K562 (cell line): Measurements from ENCODE around the gene COX7A2. TPM values are rescaled to one million over a fixed set of nuclear protein-coding genes. Genes with fewer than 3 reads are reported as not detected.

Source experiments
- ATAC-seq: fragments of 200-7000 bp; cut with Tn5 transposase; 3 replicates; pipeline ENCODE4 v1.9.1; 2020; ENCODE audit warnings: moderate library complexity
- Bru-seq: library from RNA; stranded (reverse); fragments of 400-500 nt; gene quantifications from one replicate; lab custom pipeline; 2021; lab: Mats Ljungman, UMichigan
- BruChase-seq, 2 experiments: library from RNA; stranded (reverse); fragments of 400-500 nt; gene quantifications; one replicate each; lab custom pipeline; 2021; lab: Mats Ljungman, UMichigan
- BruUV-seq: library from RNA; stranded (reverse); fragments of 400-500 nt; replicated peaks from 2 replicates; lab custom pipeline; 2021; lab: Mats Ljungman, UMichigan
- CTCF ChIA-PET: fragments of 300-600 bp; formaldehyde crosslinking; extraction: SDS; loops from one replicate; lab custom pipeline; 2021; ENCODE audit warnings: low intra/inter-chr PET ratio; lab: Yijun Ruan, JAX
- POLR2A ChIA-PET: fragments of 300-600, 350-650 bp; sonication (Branson Sonifier 250); formaldehyde crosslinking; extraction: SDS; loops from one replicate; lab custom pipeline; 2021; ENCODE audit warnings: antibody characterized with exemption, inconsistent platforms; lab: Yijun Ruan, JAX
- DNase-seq, 4 experiments: peaks; one replicate each; pipeline versions ENCODE4 v3.0.0 to v3.0.0-alpha.2; 2011 to 2018; ENCODE audit warnings: low spot score in 3 of 4, mixed read lengths in 3 of 4; ENCODE audit errors: extremely low read depth in 1 of 4
- FAIRE-seq: peaks from 2 replicates; lab custom pipeline; 2011; peaks lifted over from hg19 to GRCh38; lab: Jason Lieb, UNC
- H2AFZ ChIP-seq: 2 replicates; pipeline ENCODE4 v1.6.0; 2011; ENCODE audit warnings: low read depth, low read length, control low read depth, inconsistent platforms
- H3K27ac ChIP-seq: fragments of 200-600 bp; 3 replicates; pipeline ENCODE4 v1.8.0; 2011; ENCODE audit warnings: low read depth, mild to moderate bottlenecking, control low read depth, inconsistent platforms, low read length, moderate library complexity, mixed read lengths; ENCODE audit errors: extremely low read depth
- H3K27me3 ChIP-seq, 2 experiments: fragments of 300-600 bp in 1 of 2; 2 replicates in 1 of 2; 3 replicates in 1 of 2; pipeline versions ENCODE4 v1.6.0 to v1.8.0; 2011; ENCODE audit warnings: inconsistent platforms in 2 of 2, low read length in 2 of 2, mild to moderate bottlenecking in 1 of 2, mixed read lengths in 1 of 2, moderate library complexity in 1 of 2; ENCODE audit not compliant: control insufficient read depth in 2 of 2, insufficient read depth in 2 of 2
- H3K36me3 ChIP-seq: fragments of 300-600 bp; 3 replicates; pipeline ENCODE4 v1.8.0; 2011; ENCODE audit warnings: mild to moderate bottlenecking, low read length, inconsistent platforms; ENCODE audit not compliant: control insufficient read depth, insufficient read depth
- H3K4me1 ChIP-seq, 2 experiments: fragments of 200-600 bp in 1 of 2; replicated peaks in 1 of 2; 2 replicates in 1 of 2; 3 replicates in 1 of 2; pipeline versions ENCODE4 v1.5.1 to v1.8.0; 2011; ENCODE audit warnings: inconsistent platforms in 2 of 2, low read length in 2 of 2, mild to moderate bottlenecking in 1 of 2, mixed read lengths in 1 of 2, moderate library complexity in 1 of 2; ENCODE audit not compliant: control insufficient read depth in 2 of 2, insufficient read depth in 2 of 2
- H3K4me2 ChIP-seq: 2 replicates; pipeline ENCODE4 v1.6.1; 2011; ENCODE audit warnings: low read length, control low read depth, inconsistent platforms, mixed read lengths; ENCODE audit not compliant: insufficient read depth
- H3K4me3 ChIP-seq: fragments of 200-600 bp; sonication (generic), shearing (Covaris generic); 2 replicates; pipeline ENCODE4 v1.5.1; 2016; ENCODE audit warnings: control low read depth, inconsistent platforms
- H3K79me2 ChIP-seq: fragments of 200-600 bp; 3 replicates; pipeline ENCODE4 v1.8.0; 2011; ENCODE audit warnings: low read length, inconsistent platforms; ENCODE audit not compliant: control insufficient read depth, insufficient read depth
- H3K9ac ChIP-seq, 2 experiments: 2 replicates each; pipeline versions ENCODE4 v1.6.0 to v1.6.1; 2011; ENCODE audit warnings: low read depth in 2 of 2, low read length in 2 of 2, control low read depth in 1 of 2, inconsistent platforms in 1 of 2, mild to moderate bottlenecking in 1 of 2, mixed read lengths in 1 of 2; ENCODE audit not compliant: insufficient read depth in 1 of 2
- H3K9me1 ChIP-seq: one replicate; pipeline ENCODE4 v1.6.0; 2011; ENCODE audit warnings: inconsistent platforms, mild to moderate bottlenecking, low read length, moderate library complexity; ENCODE audit not compliant: control insufficient read depth, insufficient read depth
- H3K9me3 ChIP-seq: replicated peaks from 2 replicates; pipeline ENCODE4 v1.5.1; 2011; ENCODE audit warnings: low read depth, low read length, inconsistent platforms; ENCODE audit not compliant: control insufficient read depth, insufficient read depth
- H4K20me1 ChIP-seq: replicated peaks from 2 replicates; pipeline ENCODE4 v1.6.1; 2011; ENCODE audit warnings: low read length, inconsistent platforms, mixed read lengths; ENCODE audit not compliant: control insufficient read depth, insufficient read depth
- ERF ChIP-seq: fragments of 450-650 bp; formaldehyde crosslinking; IDR thresholded peaks from 2 replicates; pipeline ENCODE4 v1.4.0; 2020; ENCODE audit warnings: mild to moderate bottlenecking, mixed read lengths
- FOSL1 ChIP-seq: fragments of 200-800 bp; sonication (Bioruptor generic); conservative IDR thresholded peaks from 2 replicates; pipeline ENCODE4 v1.6.1; 2016; ENCODE audit warnings: missing genetic modification characterization, missing compliant biosample characterization
- FOXK1 ChIP-seq: sonication (generic); formaldehyde crosslinking; IDR thresholded peaks from 2 replicates; pipeline ENCODE4 v1.8.0; 2022; ENCODE audit warnings: missing genetic modification reagents, mild to moderate bottlenecking, borderline replicate concordance
- NR2C2 ChIP-seq, 2 experiments: fragments of 200-800 bp in 1 of 2; sonication (Bioruptor generic) in 1 of 2; sonication (generic) in 1 of 2; formaldehyde crosslinking in 1 of 2; IDR thresholded peaks; 2 replicates each; pipeline versions ENCODE4 v1.6.1 to v1.8.0; 2016 to 2022; ENCODE audit warnings: mild to moderate bottlenecking in 1 of 2, missing compliant biosample characterization in 1 of 2, missing genetic modification characterization in 1 of 2, missing genetic modification reagents in 1 of 2
- POLR2G ChIP-seq: fragments of 200-400 bp; formaldehyde crosslinking; IDR thresholded peaks from 2 replicates; pipeline ENCODE4 v1.6.1; 2017; ENCODE audit warnings: low read depth, mild to moderate bottlenecking, antibody characterized with exemption, low read length, moderate library complexity
- SIN3A ChIP-seq, 2 experiments: fragments of 150-350 bp in 1 of 2; IDR thresholded peaks; 2 replicates each; pipeline ENCODE4 v1.6.1; 2011 to 2016; ENCODE audit warnings: borderline replicate concordance in 2 of 2, low read depth in 2 of 2, low read length in 2 of 2, mild to moderate bottlenecking in 2 of 2, moderate library complexity in 2 of 2; ENCODE audit not compliant: control insufficient read depth in 1 of 2
- ZFX ChIP-seq: sonication (generic); formaldehyde crosslinking; IDR thresholded peaks from 2 replicates; pipeline ENCODE4 v1.8.0; 2022; ENCODE audit warnings: mild to moderate bottlenecking, missing genetic modification reagents, moderate library complexity
- WGBS: fragments of 100-300 bp; shearing (Covaris generic); methylation state at CpG from one replicate; pipeline ENCODE4 v1.1.6; 2016; ENCODE audit warnings: low coverage, mixed read lengths; ENCODE audit not compliant: insufficient coverage; ENCODE audit errors: missing lambda C conversion rate; 5-methylcytosine and 5-hydroxymethylcytosine counted together
- in situ Hi-C: fragments of 300-500 bp; cut with MboI; formaldehyde crosslinking; loops from 4 replicates; pipeline ENCODE4 v1.15.0; 2018; ENCODE audit warnings: inconsistent platforms, mixed read lengths
- intact Hi-C: fragments of 100-400 bp; cut with micrococcal nuclease; formaldehyde crosslinking; loops from 2 replicates; pipeline ENCODE4 v1.14.2; 2022
- long read RNA-seq, 3 experiments: library from polyadenylated mRNA in 2 of 3; library from RNA in 1 of 3; unstranded in 2 of 3; stranded (forward) in 1 of 3; transcript quantifications; one replicate each; pipeline ENCODE4 v2.0.0, GENCODE V29; 2019 to 2022
- polyA minus RNA-seq, 3 experiments: library from RNA; depleted of rRNA, polyadenylated mRNA; stranded (reverse); fragments of >200 nt; gene quantifications; 2 replicates each; pipeline ENCODE4 v1.2.3, GENCODE V29; 2011
- polyA plus RNA-seq, 8 experiments: library from polyadenylated mRNA; depleted of rRNA in 4 of 8; stranded (reverse) in 5 of 8; unstranded in 3 of 8; fragments of >200 nt; fragmentation: Nextera tagmentation in 2 of 8; fragmentation: Illumina TruSeq in 1 of 8; extraction: Ambion mirVana in 2 of 8; extraction: Trizol in 1 of 8; gene quantifications; 2 replicates each; pipeline versions ENCODE4 v1.2.1 to v1.2.3, GENCODE V29; 2011 to 2014; ENCODE audit warnings: inconsistent platforms in 1 of 8, missing spikeins in 1 of 8
- total RNA-seq, 7 experiments: library from RNA; depleted of rRNA in 6 of 7; stranded (reverse); fragments of >200 nt in 6 of 7; fragmentation: Illumina TruSeq in 2 of 7; extraction: Trizol in 2 of 7; gene quantifications; 2 replicates each; pipeline versions ENCODE4 v1.2.1 to v1.2.3, GENCODE V29; 2011 to 2021; ENCODE audit warnings: low replicate concordance in 1 of 7
- TF ChIP-seq, protein P1 (sequence below): fragments of 250-450 bp; sonication (Bioruptor Pico); IDR thresholded peaks from 2 replicates; pipeline ENCODE4 v1.9.0; 2021; ENCODE audit warnings: mild to moderate bottlenecking
- TF ChIP-seq, protein P2 (sequence below): fragments of 450-650 bp; formaldehyde crosslinking; conservative IDR thresholded peaks from 2 replicates; pipeline ENCODE4 v1.4.0; 2022; ENCODE audit warnings: mild to moderate bottlenecking, missing genetic modification characterization

COX7A2 gene, protein sequence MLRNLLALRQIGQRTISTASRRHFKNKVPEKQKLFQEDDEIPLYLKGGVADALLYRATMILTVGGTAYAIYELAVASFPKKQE
- total RNA-seq (2011; cell fraction: chromatin; rRNA removed; ENCODE audit: low replicate concordance), result 16.2 and 38.9 TPM in 2 replicates
- 35.9 and 40.2 TPM in 2 replicates for total RNA-seq (2011; cell fraction: nucleolus; rRNA removed)
- total RNA-seq (2011; cell fraction: nucleoplasm; rRNA removed), result 46.6 and 74.0 TPM in 2 replicates
- total RNA-seq (2014; rRNA removed) (182 and 234 TPM in 2 replicates), total RNA-seq (2014; rRNA removed; fragmentation: Illumina TruSeq; extraction: Trizol) (546 and 593 TPM in 2 replicates), total RNA-seq (2015; rRNA removed; fragmentation: Illumina TruSeq; extraction: Trizol) (529 and 585 TPM in 2 replicates), total RNA-seq (2021) (548 and 636 TPM in 2 replicates), polyA plus RNA-seq (2011; rRNA removed) (833 and 852 TPM in 2 replicates), polyA plus RNA-seq (2014; fragmentation: Illumina TruSeq; extraction: Trizol) (472 and 685 TPM in 2 replicates), polyA plus RNA-seq (2014; fragmentation: Nextera tagmentation; extraction: Ambion mirVana) (1,000 to 10,000 TPM; 1,858 to 2,216 TPM), polyA plus RNA-seq (2014; rRNA removed) (402 and 501 TPM in 2 replicates), polyA minus RNA-seq (2011; rRNA and poly(A)+ RNA removed) (40.4 and 45.6 TPM in 2 replicates), Bru-seq, nascent RNA (percentile 97 among the genes with signal in this experiment), BruChase-seq, experiment 1, labeled RNA remaining after a 2-hour chase (percentile 96 among the genes with signal in this experiment), BruChase-seq, experiment 2, labeled RNA remaining after a 6-hour chase (percentile 96 among the genes with signal in this experiment)
- polyA plus RNA-seq (2011; cell fraction: cytosol; rRNA removed), result 229 and 319 TPM in 2 replicates
- 197 and 351 TPM in 2 replicates for polyA plus RNA-seq (2011; cell fraction: nucleus; rRNA removed)
- polyA plus RNA-seq (2012), result 641 and 749 TPM in 2 replicates
- polyA minus RNA-seq (2011; cell fraction: cytosol; rRNA and poly(A)+ RNA removed), result 38.7 and 61.6 TPM in 2 replicates
- 12.9 and 28.1 TPM in 2 replicates for polyA minus RNA-seq (2011; cell fraction: nucleus; rRNA and poly(A)+ RNA removed)
- long read RNA-seq, experiment 1, transcript COX7A2-202 (4 exons, 773 nt), result major isoform, 386 of 423 reads
- long read RNA-seq, experiment 1, partial matches to known transcripts, result 9 of 423 reads
- long read RNA-seq, experiment 1, other reads (novel, unspliced or antisense), result 23 of 423 reads
- long read RNA-seq, experiment 2, transcript COX7A2-202 (4 exons, 773 nt), result major isoform, 289 of 338 reads
- long read RNA-seq, experiment 2, partial matches to known transcripts, result 11 of 338 reads
- long read RNA-seq, experiment 2, other reads (novel, unspliced or antisense), result 35 of 338 reads
- long read RNA-seq, experiment 3, transcript COX7A2-202 (4 exons, 773 nt), result major isoform, 348 of 371 reads
- long read RNA-seq, experiment 3, partial matches to known transcripts, result 1 of 371 reads
- long read RNA-seq, experiment 3, other reads (novel, unspliced or antisense), result 20 of 371 reads

DNA sequence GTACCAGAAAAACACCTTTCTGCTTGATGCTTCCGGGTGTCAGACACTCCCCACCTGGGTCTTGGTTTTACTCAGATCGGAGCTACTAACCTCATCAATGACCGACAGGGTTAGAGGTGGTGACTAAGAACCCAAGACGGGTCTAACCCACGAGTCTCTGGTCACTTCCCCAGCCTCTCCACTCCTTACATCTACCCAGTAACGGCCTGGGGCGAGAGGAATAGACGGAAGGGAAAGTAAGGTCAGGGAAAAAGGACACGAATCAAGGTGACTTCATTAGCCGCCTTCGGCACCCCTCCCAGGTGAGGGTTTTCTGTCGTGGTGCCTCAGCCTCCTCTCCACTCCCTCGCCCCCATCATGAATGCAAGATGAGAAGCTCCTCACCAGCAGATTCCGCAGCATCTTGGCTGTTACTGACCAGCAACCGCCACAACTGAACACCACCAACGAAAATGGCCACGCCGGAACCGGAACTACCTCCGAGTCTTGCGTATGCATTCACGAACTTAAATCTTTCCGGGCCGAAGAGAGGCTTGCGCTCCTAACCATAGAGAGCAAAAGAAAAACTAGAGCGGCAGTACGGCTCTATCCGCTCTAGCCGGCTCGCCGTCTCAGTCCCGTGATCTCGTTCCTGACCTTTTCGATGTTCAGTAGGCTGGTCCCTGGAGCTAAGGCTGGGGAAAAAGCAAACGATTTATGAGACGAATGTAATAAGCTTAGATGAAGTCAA is at the start of gene COX7A2:
TSS of gene COX7A2 (minus strand) at position 469 of the 730 bp plus-strand sequence. CDS start at position 402, 67 bp downstream.
- peak; percentile 100 for FAIRE-seq
- BruUV-seq, result TSS peak; percentile 71
- Histone ChIP-seq H4K20me1 (0 out of 2 replicates have a peak, but pooled peaks cover 4% of the 10 kb centered on the region), H2AFZ (peak within 1 kb of the TSS; percentile 100), H3K27me3 (no peaks in the 10 kb centered on the region), H3K79me2 (peaks cover 39% of the 10 kb centered on the region), H3K4me1 (peaks cover 4 to 5% of the 10 kb centered on the region in 2 experiments; a peak in 3 of 5 replicates), H3K9ac (peak within 1 kb of the TSS; percentile 91 to 96), H3K27ac (peak within 1 kb of the TSS; percentile 98), H3K36me3 (peaks cover 30% of the 10 kb centered on the region), H3K4me2 (peak within 1 kb of the TSS; percentile 96), H3K9me1 (no peaks in the 10 kb centered on the region), H3K9me3 (peaks cover 6% of the 10 kb centered on the region), H3K4me3 (peak within 1 kb of the TSS; percentile 82)
- DNase-seq, result peak; percentile 78 to 95 (median 82)
- in situ Hi-C loops (no loop called here), intact Hi-C loops (loop anchor here (1.0 kb wide), 1 partner anchor 41 kb away; the partner anchor contains the start of gene TMEM30A)
- ChIA-PET POLR2A (interaction anchor here (0.7 to 1.9 kb wide), 5 partner anchors 13 to 42 kb away, joined by 3 to 6 read pairs (median 4); no protein-coding TSS in a partner anchor), CTCF (no interaction called here)
- 1% methylated on average over 33 of the region's 36 CpGs for WGBS
- ATAC-seq, result peak; percentile 98
- TF ChIP-seq SIN3A (IDR thresholded peaks at IDR 0.05; ENCODE audit: borderline replicate concordance in 2 of 2, control insufficient read depth in 1 of 2, low read depth in 2 of 2, low read length in 2 of 2) (peak in 1 of 2 experiments; percentile 48; a peak in 1 of 4 replicates), FOSL1 (tag) (peak; percentile 54), NR2C2 (CRISPR knock-in tag; IDR thresholded peaks at IDR 0.05) (peak; percentile 89), NR2C2 (tag; IDR thresholded peaks at IDR 0.05) (peak; percentile 98), POLR2G (peak; percentile 75), ZFX (CRISPR knock-in tag) (peak; percentile 33; the same call in 1 of the 2 replicates), FOXK1 (CRISPR knock-in tag) (no peak), ERF (peak; percentile 67; the same call in 1 of the 2 replicates)
- TF ChIP-seq, protein P1, sequence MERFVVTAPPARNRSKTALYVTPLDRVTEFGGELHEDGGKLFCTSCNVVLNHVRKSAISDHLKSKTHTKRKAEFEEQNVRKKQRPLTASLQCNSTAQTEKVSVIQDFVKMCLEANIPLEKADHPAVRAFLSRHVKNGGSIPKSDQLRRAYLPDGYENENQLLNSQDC (CRISPR knock-in tag), result no peak
- TF ChIP-seq, protein P2, sequence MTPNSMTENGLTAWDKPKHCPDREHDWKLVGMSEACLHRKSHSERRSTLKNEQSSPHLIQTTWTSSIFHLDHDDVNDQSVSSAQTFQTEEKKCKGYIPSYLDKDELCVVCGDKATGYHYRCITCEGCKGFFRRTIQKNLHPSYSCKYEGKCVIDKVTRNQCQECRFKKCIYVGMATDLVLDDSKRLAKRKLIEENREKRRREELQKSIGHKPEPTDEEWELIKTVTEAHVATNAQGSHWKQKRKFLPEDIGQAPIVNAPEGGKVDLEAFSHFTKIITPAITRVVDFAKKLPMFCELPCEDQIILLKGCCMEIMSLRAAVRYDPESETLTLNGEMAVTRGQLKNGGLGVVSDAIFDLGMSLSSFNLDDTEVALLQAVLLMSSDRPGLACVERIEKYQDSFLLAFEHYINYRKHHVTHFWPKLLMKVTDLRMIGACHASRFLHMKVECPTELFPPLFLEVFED (CRISPR knock-in tag), result 0 out of 2 replicates have a peak, but pooled peaks have one; percentile 9
